Stimulated activated CD4-positive, alpha-beta T cell treated with anti-CD3 and anti-CD28 coated beads, Interleukin-4, amount 100 ng/mL, for 1 hour (primary cell): ENCODE results near the gene HSD3B7.

Experiments used
- DNase-seq: peaks from one replicate; pipeline ENCODE4 v3.0.0-alpha.2; 2020

The HSD3B7 gene

DNA sequence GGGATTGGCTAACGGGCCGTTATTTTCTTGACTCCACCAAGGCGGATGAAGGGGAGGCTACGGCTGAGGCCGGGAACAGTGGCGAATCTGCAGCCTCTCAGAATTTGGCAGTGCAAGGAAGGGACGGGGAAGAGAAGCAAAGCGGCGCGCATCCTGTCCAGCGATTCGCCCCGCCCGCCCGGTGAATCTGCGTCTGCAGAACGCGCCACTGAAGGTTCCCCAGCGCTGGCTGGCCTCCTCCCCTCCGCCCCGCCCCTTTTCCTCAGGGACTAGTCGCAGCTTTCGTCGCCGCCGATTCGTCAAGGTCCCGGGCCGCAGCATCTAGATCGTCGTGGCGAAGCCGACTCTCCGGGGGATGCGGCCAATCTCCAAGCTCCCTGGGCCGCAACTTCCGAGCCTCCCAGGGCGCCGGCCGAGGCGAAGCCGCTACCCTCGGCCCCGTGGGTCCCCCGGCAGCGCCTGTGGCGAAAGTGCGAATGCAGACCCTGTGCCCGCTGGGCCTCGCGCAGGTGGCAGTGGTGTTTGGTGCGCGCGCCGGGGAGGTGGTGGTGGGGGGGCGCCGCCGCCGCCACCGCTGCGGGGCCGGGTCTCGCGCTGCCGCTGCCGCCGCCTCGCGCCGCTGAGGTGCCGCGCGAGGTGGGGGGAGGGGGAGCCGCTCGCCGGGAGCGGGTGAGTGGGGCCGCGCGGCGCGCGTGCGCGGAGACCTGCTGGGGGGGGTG is 27.4 kb upstream of the HSD3B7 start, which contains the start of gene SETD1A:
Gene SETD1A (plus strand): TSS at position 299 of the 719 bp plus-strand sequence. CDS start 978 bp downstream, outside the sequence.
- peak; percentile 97 for DNase-seq

DNA sequence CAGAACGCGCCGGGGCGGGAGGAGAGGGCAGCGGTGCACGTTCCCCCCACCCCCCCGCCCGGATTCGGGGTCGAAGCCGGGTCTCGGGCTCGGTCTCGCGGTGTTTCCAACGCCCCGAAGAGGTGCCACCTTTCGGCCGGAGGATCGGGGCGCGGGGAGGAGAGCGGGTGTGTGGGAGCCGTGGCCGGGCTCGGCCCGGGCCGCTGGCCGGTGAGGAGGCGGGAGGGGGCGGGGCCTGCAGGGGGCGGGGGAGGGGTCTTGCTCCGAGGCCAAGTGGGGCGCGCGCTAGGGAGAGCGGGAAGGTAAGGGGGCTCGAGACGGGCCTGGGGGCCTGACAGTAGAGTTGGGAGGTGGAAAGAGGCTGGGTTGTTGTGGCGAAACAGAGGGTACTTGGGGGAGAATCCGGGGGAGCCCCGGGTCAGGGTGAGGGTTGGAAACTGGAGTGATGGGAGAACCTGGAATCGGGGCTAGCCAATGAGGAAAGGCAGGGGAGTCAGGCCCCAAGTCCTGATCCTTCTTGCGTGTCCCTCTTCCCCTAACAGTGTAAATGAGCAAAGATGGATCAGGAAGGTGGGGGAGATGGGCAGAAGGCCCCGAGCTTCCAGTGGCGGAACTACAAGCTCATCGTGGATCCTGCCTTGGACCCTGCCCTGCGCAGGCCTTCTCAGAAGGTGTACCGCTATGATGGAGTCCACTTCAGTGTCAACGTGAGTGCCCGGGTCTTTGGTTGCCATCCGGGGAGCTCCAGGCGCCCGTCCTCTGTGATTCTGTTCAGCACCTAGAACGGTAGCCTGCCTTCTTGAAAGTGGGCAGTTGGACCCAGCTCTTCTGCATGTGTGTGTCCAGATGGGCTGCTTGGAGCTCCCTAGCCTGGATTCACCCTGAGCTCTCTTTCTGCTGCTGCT is 26.6 kb upstream of the HSD3B7 start:
- DNase-seq, result no peak

DNA sequence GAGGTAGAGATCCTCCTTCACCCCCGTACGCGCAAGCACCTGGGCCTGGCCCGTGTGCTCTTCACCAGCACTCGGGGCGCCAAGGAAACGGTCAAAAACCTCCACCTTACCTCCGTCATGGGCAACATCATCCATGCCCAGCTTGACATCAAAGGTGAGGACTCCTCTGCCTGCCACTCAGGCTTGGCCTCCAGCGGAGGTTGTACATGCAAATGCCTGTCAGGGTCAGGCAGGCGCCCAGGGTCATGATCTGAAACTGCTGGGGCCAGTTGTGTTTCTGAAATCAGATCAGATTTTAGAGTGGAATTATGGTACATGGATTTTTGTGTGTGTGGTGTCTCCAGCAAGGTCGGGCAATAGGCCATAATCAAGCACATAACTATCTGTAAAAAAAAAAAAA is 23.6 kb upstream of the HSD3B7 start:
- DNase-seq, result no peak

DNA sequence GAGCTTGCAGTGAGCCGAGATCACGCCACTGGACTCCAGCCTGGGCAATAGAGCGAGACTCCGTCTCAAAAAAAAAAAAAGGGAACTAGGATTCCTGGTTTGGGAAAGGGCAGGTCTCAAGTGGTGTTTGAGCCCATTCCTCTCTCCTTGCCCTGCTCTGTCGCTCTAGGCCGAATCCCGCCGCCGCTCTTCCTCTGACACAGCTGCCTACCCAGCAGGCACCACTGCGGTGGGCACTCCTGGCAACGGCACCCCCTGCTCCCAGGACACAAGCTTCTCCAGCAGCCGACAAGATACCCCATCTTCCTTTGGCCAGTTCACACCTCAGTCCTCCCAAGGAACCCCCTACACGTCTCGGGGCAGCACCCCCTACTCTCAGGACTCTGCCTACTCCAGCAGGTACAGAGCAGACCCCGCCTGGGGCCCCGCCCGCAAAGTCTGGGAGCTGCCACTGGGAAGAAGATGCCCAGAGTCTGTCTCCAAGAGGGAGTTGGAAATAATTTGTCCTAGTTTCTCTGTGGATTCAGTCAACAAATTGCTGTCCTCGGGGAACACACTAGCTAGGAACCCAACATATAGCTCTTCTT is 21.0 kb upstream of the HSD3B7 start:
- DNase-seq, result no peak

DNA sequence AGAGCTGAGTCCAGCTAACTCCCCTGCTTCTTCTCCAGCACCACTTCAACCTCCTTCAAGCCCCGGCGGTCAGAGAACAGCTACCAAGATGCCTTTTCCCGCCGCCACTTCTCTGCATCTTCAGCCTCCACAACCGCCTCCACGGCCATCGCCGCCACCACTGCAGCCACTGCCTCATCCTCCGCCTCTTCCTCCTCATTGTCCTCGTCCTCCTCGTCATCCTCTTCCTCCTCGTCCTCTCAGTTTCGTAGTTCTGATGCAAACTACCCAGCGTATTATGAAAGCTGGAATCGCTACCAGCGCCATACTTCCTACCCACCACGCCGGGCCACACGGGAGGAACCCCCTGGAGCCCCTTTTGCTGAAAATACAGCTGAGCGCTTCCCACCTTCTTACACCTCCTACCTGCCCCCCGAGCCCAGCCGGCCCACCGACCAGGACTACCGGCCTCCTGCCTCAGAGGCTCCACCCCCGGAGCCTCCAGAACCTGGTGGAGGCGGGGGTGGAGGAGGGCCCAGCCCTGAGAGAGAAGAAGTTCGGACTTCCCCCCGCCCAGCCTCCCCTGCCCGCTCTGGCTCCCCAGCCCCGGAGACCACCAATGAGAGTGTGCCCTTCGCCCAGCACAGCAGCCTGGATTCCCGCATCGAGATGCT is 20.3 kb upstream of the HSD3B7 start:
- no peak for DNase-seq

DNA sequence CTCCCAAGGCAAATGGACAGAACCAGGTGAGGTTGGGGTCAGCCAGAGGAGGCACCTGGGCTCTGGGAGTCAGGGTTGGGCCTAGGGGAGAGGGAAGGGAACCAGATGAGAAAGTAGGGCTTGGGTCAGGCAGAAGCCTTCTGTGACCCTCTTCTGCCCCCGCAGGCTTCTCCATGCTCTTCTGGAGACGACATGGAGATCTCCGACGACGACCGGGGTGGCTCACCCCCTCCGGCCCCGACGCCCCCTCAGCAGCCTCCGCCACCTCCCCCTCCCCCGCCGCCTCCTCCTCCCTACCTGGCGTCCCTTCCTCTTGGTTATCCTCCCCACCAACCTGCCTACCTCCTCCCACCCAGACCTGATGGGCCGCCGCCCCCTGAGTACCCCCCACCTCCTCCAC is 19.6 kb upstream of the HSD3B7 start:
- no peak for DNase-seq

DNA sequence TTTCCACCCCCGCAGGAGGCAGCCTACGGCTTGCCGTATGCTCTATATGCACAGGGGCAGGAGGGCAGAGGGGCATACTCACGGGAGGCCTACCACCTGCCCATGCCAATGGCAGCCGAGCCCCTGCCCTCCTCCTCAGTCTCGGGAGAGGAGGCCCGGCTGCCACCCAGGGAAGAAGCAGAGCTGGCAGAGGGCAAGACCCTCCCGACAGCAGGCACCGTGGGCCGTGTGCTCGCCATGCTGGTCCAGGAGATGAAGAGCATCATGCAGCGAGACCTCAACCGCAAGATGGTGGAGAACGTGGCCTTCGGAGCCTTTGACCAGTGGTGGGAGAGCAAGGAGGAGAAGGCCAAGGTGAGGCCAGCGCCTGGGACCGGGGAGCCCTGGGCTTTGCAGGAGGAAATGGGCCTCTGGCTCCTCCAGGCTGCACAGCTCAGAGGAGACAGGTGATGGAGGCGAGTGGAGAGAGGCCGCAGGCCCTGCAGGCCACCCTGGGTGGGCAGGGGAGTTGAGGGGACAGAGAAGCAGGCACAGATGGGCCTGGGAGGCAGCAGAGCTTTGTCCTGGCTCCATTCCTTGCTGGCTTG is 18.9 kb upstream of the HSD3B7 start:
- no peak for DNase-seq

DNA sequence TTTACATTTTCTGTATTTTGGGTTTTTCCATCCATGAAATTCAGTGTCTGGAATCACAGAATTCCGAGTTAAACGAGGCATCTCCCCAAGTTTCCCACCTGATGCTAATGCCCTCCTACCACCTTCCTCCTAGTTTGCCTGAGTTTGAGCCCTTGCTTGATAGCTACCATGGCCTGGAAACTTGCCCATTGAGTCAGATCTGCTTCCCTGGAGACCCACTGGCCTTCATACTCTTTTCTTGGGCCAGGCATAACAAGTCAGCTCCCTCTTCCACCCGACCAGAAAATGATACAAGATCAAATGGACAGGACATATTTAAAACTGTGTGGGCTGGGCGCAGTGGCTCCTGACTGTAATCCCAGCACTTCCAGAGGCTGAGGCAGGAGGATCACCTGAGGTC is 17.2 kb upstream of the HSD3B7 start:
- no peak for DNase-seq

DNA sequence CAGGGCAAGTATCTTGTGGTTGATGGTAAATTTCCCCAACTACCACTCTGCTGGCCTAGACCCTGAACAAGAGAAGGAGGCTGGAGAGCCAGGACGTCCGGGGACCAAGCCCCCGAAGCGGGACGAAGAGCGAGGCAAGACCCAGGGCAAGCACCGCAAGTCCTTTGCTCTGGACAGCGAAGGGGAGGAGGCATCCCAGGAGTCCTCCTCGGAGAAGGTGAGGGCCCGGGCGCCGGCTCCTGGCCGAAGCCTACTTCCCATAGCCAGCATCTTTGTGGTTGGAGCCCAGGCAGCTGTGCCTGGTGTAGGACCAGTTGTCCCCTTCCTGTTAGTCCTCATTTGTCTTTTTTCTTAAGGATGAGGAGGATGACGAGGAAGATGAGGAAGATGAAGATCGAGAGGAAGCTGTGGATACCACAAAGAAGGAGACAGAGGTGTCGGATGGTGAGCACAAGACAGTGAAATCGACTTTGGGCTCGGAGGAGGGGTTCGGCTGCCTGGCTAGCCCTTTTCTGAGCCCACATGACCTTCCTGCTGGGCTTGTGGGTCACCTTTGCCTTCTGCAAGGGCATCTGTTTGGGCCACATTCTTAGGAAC is 15.7 kb upstream of the HSD3B7 start:
- DNase-seq, result no peak

DNA sequence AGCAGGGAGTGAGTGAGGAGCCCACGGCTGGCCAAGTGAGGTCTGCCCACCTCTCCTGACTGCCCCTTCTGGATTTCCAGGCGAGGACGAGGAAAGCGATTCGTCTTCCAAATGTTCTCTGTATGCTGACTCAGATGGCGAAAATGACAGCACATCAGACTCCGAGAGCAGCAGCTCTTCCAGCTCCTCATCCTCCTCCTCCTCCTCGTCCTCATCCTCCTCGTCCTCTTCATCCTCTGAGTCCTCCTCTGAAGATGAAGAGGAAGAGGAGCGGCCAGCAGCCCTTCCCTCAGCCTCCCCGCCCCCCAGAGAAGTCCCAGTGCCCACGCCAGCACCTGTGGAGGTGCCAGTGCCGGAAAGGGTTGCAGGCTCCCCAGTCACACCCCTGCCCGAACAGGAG is 13.7 kb upstream of the HSD3B7 start:
- no peak for DNase-seq

DNA sequence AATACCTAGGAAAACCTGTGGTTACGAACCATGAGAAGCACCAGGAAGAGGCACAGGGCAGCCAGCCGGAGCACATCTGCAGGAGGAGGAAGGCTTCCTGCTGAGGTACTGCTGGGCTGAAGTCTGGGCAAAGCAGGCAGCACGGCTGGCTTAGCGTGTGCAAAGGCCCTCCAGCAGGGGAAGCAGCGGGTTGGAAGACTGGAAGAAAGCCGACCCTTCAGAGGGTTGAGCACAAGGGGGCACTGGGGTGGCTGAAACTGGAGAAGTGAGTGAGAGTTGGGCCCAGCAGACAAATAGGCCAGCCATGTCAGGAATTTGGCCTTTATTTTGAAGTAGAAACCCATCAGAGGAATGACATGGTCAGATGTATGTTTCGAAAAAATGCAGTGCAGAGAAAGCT is 12.1 kb upstream of the HSD3B7 start:
- DNase-seq, result no peak

DNA sequence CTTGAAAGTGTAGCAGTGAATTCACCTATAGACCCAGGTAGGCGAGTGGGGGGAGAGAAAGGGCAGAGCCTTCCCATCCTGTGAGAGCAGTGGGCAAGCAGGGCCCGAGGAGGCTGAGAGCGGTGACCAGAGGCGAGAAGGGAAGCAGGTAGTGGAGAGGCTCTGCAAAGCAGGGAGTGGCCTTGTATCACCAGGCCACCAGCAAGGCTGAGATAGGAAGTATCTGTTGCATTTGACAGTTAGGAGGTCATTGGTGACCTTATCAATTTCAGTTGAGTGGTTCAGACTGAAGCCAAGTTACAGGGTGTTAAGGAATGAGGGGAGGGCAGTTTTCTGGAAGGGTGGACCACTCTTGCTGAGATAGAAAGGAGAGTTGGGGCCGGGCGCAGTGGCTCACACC is 10.7 kb upstream of the HSD3B7 start:
- DNase-seq, result no peak

DNA sequence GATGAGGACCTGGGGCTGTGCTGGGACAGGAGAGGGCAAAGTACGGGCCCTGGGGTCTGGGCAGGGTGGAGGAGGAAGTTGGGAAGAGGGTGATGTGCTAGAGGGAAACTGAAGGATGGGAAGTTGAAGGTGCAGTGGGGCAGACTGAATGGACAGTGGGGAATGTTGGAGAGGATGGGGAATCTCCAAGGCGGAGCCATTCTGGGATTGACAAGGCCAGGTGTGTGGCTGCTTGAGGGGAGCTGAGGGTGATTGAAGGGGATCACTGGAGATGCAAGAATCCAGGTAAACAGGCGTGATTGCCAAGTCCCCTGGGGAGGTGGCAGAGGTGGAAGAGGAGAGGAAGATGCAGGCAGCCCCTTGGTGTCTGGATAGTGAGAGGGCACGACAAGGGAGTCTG is 8.5 kb upstream of the HSD3B7 start:
- no peak for DNase-seq

DNA sequence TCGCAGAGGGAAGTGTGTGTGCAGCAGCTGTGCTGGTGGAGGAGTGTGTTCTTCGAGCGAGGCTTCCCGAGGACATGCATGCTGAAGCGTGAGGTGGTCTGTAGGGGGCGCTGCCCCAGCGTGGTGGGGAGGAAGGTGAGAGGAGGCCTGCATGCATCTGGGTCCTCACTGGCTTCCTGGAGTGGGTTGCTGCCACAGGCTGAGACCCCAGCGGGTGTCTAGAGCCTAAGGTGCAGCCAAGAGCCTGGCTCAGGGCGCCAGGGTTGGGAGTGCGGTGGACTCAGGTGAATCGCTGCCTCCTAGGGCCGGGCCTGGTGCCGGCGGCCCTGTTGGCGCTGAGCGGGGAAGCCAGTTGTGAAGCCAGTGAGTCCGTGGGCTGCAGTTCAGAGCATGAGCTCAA is 7.5 kb upstream of the HSD3B7 start:
- DNase-seq, result peak; percentile 22

DNA sequence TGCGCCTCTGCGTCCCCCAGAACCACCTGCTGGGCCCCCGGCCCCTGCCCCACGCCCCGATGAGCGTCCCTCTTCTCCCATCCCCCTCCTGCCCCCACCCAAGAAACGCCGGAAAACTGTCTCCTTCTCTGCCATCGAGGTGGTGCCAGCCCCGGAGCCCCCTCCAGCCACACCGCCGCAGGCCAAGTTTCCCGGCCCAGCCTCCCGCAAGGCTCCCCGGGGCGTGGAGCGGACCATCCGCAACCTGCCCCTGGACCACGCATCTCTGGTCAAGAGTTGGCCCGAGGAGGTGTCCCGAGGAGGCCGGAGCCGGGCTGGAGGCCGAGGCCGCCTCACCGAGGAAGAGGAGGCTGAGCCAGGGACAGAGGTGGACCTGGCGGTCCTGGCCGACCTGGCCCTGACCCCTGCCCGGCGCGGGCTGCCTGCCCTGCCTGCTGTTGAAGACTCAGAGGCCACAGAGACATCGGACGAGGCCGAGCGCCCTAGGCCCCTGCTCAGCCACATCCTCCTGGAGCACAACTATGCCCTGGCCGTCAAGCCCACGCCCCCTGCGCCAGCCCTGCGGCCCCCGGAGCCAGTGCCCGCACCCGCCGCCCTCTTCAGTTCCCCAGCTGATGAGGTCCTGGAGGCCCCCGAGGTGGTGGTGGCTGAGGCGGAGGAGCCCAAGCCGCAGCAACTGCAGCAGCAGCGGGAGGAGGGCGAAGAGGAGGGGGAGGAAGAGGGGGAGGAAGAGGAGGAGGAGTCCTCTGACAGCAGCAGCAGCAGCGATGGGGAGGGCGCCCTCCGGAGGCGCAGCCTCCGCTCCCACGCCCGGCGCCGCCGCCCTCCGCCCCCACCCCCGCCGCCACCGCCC is 5.6 kb upstream of the HSD3B7 start:
- DNase-seq, result no peak

DNA sequence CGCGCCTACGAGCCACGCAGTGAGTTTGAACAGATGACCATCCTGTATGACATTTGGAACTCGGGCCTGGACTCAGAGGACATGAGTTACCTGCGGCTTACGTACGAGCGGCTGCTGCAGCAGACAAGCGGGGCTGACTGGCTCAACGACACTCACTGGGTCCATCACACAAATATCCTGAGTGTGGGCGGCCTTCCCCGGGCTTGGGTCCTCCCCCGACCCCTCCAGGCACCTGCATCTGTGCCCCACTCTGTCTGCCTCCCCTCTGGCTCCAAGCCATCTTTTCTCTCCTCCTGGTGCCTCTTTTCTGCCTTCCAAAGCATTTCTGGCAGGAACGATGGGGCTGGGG is 5.0 kb upstream of the HSD3B7 start:
- no peak for DNase-seq

DNA sequence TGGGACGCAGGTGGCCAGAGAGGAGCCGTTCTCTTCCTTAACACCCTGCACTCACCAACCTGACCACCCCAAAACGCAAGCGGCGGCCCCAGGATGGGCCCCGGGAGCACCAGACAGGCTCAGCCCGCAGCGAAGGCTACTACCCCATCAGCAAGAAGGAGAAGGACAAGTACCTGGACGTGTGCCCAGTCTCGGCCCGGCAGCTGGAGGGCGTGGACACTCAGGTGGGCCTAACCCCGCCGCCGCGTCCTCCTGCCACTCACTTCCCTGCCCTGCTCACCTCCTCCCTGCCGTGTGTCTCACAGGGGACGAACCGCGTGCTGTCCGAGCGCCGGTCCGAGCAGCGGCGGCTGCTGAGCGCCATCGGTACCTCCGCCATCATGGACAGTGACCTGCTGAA is 4.6 kb upstream of the HSD3B7 start:
- DNase-seq, result no peak

DNA sequence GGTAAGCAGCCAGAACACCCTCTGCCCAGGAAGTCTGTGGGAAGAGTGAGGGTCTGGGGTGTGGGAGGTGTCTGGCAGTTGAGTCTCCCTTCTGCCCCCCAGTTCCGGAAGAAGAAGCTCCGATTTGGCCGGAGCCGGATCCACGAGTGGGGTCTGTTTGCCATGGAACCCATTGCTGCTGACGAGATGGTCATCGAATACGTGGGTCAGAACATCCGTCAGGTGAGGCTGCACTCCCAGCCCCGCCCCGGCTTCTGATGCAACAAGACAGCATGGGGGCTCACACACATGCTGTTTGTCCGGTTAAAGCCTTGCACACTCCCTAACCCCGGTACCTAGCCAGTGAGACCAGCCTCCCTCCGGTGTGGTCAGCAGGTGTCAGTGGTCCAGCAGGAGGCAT is 4.0 kb upstream of the HSD3B7 start:
- DNase-seq, result no peak

DNA sequence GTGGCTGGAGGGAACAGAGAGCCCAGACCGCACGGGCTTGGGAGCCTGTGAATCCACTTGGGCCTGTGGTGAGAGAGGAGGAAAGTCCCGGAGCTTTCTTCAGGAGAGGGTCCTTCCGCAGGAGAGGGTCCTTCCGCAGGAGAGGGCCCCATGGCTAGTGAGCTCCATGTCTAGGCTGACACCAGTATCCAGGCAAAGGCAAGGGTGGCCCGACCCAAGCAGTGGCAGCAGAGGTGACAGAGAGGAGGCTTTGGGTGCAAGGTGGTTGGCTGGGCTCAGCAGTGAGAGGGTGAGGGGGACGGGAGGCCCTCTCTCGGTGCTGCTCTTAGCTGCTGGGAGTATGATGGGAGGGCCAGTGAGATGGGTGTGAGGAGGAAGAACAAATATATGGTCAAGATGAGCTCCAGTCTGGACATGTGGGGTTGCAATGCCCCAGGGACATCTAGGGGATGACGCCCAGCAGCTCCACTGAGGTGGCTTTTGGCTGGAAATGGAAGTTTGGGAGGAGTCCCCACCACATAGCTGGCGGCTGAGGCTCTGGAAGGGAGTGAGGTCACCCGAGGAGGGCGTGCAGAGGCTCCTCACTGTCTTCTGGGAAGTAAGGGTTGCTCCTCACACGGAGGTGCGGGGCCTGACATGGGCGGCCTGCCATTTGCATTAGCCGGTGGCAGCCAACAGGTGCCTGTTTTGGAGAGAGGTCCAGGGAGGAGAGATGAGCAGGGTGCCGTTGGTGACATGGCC is 2.3 kb upstream of the HSD3B7 start:
- no peak for DNase-seq

DNA sequence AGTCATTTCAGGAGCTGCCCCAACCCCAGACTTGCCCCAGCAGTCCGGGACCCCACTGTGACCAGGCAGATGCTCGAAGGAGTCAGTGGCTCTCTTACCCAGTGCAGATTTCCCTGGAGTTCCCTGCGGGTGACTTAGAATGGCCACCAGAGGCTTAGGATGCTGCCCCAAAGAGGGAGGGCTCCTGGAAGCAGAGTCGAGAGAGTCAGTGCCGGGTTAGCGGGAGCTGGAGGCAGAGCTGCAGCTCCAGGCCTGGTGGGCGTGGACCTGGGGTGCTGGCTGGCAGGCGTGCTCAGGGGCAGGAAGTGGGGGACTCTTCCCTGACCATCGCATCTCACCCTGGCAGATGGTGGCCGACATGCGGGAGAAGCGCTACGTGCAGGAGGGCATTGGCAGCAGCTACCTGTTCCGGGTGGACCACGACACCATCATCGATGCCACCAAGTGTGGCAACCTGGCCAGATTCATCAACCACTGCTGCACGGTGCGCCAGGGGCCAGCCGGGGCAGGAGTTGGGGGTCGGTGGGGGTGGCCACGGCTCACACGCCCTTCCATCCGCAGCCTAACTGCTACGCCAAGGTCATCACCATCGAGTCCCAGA is 1.6 kb upstream of the HSD3B7 start:
- no peak for DNase-seq
